ENCODE data around the gene MOB4. TPM values are rescaled to one million over a fixed set of nuclear protein-coding genes. Genes with fewer than 3 reads are reported as not detected.

Gene MOB4
- total RNA-seq, 1 donor from 2014 or later, result 28.0 TPM

DNA sequence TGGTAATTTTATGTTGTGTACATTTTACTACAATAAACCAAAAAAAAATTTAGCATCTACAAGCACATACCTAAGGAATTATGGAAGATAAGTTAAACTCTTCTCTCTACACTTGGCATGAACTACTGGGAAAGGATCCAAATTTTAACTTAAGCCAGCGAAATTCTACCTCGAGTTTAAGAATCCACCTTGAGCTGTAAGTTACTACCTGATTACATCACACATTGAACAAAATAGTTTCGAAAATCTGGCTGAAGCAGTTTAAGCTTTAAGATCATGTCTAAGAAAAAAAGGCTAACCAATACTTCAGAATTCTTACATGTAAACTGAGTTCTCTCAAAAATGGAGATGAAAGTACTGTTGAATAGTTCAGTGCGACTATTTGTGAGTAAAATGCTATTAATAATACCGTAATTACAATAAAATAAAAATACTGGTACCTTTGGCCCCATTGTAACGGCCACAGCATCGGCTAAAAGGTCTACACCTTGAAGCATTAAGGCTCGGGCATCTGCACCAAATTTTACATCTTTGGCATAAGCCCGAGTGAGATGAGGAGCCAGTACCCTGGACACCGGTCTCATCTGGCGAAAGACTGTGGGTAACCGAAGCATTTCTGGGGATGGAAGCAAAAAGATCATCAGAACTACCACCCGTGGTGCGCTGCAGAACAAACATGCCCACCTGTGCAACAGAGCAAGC lies 17.5 kb upstream of the MOB4 start:
- Mint-ChIP-seq H3K4me3 (peak overlapping the region; percentile 97), H3K36me3 (ENCODE audit: low read depth) (peaks cover 37% of the 10 kb centered on the region), H3K9me3 (no peaks in the 10 kb centered on the region), H3K27me3 (ENCODE audit: low read depth) (no peaks in the 10 kb centered on the region), H3K27ac (ENCODE audit: unreplicated experiment) (peak overlapping the region; percentile 95), H3K4me1 (peaks cover 56% of the 10 kb centered on the region)
- TF ChIP-seq, protein P1, sequence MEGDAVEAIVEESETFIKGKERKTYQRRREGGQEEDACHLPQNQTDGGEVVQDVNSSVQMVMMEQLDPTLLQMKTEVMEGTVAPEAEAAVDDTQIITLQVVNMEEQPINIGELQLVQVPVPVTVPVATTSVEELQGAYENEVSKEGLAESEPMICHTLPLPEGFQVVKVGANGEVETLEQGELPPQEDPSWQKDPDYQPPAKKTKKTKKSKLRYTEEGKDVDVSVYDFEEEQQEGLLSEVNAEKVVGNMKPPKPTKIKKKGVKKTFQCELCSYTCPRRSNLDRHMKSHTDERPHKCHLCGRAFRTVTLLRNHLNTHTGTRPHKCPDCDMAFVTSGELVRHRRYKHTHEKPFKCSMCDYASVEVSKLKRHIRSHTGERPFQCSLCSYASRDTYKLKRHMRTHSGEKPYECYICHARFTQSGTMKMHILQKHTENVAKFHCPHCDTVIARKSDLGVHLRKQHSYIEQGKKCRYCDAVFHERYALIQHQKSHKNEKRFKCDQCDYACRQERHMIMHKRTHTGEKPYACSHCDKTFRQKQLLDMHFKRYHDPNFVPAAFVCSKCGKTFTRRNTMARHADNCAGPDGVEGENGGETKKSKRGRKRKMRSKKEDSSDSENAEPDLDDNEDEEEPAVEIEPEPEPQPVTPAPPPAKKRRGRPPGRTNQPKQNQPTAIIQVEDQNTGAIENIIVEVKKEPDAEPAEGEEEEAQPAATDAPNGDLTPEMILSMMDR (conservative IDR thresholded peaks at IDR 0.05), result no peak
- no peak for DNase-seq (ENCODE audit: low read depth, low spot score)

DNA sequence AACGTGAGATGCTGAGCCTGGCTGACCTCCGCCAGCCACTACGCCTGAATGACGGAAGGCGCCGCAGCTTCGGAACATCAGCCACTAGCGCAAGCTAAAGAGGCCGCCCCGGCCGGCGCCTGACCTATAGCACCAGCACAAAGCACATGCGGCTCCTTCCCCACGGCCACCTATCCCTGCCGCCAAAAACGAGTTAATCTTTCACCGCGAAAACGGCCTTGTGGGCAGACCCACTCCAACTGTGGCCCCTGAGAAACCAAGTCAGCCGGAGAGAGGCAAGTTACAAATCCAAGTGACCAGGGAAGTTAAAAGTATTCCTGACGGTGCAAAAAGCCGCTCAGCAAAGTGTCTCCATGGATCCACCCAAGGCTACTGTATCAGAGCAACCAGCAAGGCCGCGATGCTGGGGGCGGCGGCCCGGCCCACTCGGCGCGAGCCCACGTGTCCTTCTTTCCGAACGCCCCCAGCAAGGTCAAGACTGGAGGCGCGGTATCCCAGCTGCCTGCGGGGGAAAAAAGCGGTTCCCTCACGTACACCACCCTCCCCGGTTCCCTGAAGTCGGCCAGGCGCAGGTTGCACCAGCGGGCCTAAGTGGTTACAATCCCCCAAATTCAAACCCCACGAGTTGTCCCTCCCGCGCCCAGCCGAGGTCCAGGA lies 16.8 kb upstream of the MOB4 start:
- Mint-ChIP-seq H3K9me3 (no peaks in the 10 kb centered on the region), H3K36me3 (ENCODE audit: low read depth) (peaks cover 37% of the 10 kb centered on the region), H3K4me3 (peak overlapping the region; percentile 97), H3K27me3 (ENCODE audit: low read depth) (no peaks in the 10 kb centered on the region), H3K27ac (ENCODE audit: unreplicated experiment) (peak overlapping the region; percentile 95), H3K4me1 (peaks cover 56% of the 10 kb centered on the region)
- DNase-seq (ENCODE audit: low read depth, low spot score), result peak; percentile 45
- TF ChIP-seq, protein P1 (conservative IDR thresholded peaks at IDR 0.05), result no peak

DNA sequence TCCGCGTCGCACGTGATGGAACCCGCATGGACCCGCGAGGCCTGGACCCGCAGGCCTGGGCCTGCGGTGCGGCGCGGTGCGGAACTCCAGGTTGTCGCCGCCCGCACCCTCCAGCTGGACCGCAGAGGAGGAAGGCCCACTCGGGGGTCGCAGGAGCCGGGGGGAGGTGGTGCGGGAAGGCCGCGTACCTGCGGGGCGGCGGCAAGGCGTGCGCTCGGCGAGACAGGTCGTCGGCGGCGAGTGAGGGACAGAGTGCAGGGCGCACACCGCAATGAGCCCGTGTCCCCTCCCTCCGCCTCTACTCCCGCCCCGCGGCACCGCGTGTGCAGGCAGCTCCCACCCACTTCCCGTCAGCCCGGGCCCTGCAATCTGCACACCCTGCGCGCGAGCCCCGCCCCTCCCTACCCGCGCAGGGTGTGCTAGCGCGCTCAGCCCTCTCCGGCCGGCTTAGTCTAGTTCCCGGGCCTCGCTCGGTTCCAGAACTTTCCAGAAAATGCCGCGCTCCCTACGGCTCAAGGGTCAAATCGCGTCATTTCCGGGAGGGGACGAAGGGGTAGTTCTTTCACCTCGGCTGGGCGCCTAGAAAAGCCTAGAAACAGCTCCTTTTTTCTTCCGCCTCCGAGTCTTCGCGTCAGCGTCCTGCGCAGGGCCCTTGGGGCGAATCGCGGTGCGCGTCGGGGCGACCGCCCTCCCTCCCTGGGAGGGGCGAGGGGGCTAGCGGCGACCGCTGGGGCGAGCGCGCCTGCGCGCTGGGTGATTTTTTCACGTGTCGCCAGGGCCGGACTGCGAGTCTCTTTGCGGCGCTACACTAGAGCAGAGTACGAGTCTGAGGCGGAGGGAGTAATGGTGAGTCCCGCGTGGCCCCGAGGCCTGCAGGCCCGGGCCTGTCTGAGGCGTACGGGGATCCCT lies 16.0 kb upstream of the MOB4 start, which contains the start of the genes HSPD1 and HSPE1:
HSPD1 (minus strand) TSS at position 247 of the 909 bp plus-strand sequence. CDS start 992 bp downstream, outside the sequence.
HSPE1 (plus strand) TSS at position 786 of the 909 bp plus-strand sequence; CDS start at position 844, 58 bp downstream.
- Mint-ChIP-seq H3K9me3 (no peaks in the 10 kb centered on the region), H3K36me3 (ENCODE audit: low read depth) (peaks cover 37% of the 10 kb centered on the region), H3K27me3 (ENCODE audit: low read depth) (no peaks in the 10 kb centered on the region), H3K27ac (ENCODE audit: unreplicated experiment) (peak within 1 kb of the TSS; percentile 98), H3K4me1 (peaks cover 53% of the 10 kb centered on the region), H3K4me3 (peak within 1 kb of the TSS; percentile 97)
- TF ChIP-seq, protein P1 (conservative IDR thresholded peaks at IDR 0.05), result no peak
- DNase-seq (ENCODE audit: low read depth, low spot score), result peak; percentile 94

DNA sequence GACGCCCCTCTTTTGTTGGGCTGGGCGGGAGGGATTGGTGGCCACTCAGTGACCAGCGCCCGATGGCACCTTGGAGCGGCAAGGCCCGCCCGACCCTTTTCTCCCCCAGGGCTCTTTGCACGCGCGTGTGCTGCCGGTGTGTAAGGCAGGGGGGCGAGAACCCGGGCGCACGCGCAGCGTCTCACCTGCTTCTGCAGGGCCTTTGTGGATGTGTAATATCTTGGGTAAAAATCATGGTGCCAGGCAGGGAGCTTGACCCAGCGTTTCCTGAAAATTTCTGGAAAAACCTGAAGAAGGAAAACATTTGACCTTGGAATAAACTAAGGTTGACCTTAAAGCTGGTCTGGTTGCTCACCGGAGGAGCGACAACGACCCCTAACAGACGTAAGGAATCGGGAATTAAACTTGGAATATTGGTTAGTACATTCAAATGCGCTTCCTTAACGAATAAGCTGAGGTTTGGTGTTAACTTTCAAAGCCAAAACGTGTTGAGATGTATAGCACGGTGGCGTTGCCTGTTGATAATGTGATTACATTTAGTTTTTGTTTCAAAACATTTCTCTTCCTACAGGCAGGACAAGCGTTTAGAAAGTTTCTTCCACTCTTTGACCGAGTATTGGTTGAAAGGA lies 15.2 kb upstream of the MOB4 start:
- TF ChIP-seq, protein P1 (conservative IDR thresholded peaks at IDR 0.05), result no peak
- peak overlapping the region; percentile 97 for H3K4me3 Mint-ChIP-seq
- H3K9me3 Mint-ChIP-seq, result no peaks in the 10 kb centered on the region
- H3K27ac Mint-ChIP-seq (ENCODE audit: unreplicated experiment), result peak overlapping the region; percentile 98
- H3K27me3 Mint-ChIP-seq (ENCODE audit: low read depth), result no peaks in the 10 kb centered on the region
- peaks cover 35% of the 10 kb centered on the region for H3K36me3 Mint-ChIP-seq (ENCODE audit: low read depth)
- DNase-seq (ENCODE audit: low read depth, low spot score), result no peak
- peaks cover 51% of the 10 kb centered on the region for H3K4me1 Mint-ChIP-seq

DNA sequence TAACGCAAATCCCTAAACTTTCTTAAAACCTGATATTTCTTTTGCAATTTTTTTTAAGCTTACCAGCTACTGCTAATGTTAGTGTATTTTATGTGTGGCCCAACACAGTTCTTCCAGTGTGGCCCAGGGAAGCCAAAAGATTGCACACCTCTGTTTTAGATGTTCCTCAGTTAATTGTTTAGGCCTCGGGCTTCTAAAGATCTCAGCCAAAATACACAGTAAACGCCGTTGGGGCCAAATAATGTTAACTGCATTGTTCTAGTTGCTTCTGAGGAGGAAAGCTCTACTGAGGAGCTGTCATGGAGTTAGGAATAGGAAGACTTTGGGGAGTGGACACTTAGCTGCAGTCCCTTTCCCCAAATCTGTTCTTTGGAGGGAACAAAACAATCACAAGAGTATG lies 13.7 kb upstream of the MOB4 start:
- Mint-ChIP-seq H3K27me3 (ENCODE audit: low read depth) (no peaks in the 10 kb centered on the region), H3K36me3 (ENCODE audit: low read depth) (peaks cover 24% of the 10 kb centered on the region), H3K4me3 (peak overlapping the region; percentile 97), H3K27ac (ENCODE audit: unreplicated experiment) (no peak overlapping the region), H3K4me1 (peaks cover 35% of the 10 kb centered on the region), H3K9me3 (no peaks in the 10 kb centered on the region)
- DNase-seq (ENCODE audit: low read depth, low spot score), result no peak
- TF ChIP-seq, protein P1 (conservative IDR thresholded peaks at IDR 0.05), result no peak
